Astrocyte (in vitro differentiated cells and primary cell): ENCODE data around the gene MYOZ2. TPM values are rescaled to one million over a fixed set of nuclear protein-coding genes. Genes with fewer than 3 reads are reported as not detected.
"Not testable (repeated sequence)": the region's sequence is repeated elsewhere in the genome, so short reads cannot be mapped to it uniquely, and the experiment has no call there.

Experiments
- DNase-seq: peaks from one replicate; pipeline ENCODE4 v3.0.0-alpha.2; 2010; ENCODE audit warnings: low read depth
- FAIRE-seq: peaks from 2 replicates; lab custom pipeline; 2011; peaks lifted over from hg19 to GRCh38; lab: Jason Lieb, UNC
- H2AFZ ChIP-seq: 2 replicates; pipeline ENCODE4 v1.6.0; 2012; ENCODE audit warnings: low read depth, low read length, inconsistent platforms
- H3K27ac ChIP-seq: 2 replicates; pipeline ENCODE4 v1.5.1; 2011; ENCODE audit warnings: low read depth, low read length, inconsistent platforms
- H3K27me3 ChIP-seq: 2 replicates; pipeline ENCODE4 v1.6.0; 2011; ENCODE audit warnings: low read length, inconsistent platforms; ENCODE audit not compliant: insufficient read depth
- H3K36me3 ChIP-seq: 2 replicates; pipeline ENCODE4 v1.5.1; 2011; ENCODE audit warnings: low read length, inconsistent platforms; ENCODE audit not compliant: insufficient read depth
- H3K4me1 ChIP-seq: 2 replicates; pipeline ENCODE4 v1.5.1; 2011; ENCODE audit warnings: low read length, inconsistent platforms; ENCODE audit not compliant: insufficient read depth
- H3K4me2 ChIP-seq: 2 replicates; pipeline ENCODE4 v1.6.0; 2012; ENCODE audit warnings: low read length, inconsistent platforms
- H3K4me3 ChIP-seq: 2 replicates; pipeline ENCODE4 v1.5.1; 2011; ENCODE audit warnings: low read depth, mild to moderate bottlenecking, low read length, inconsistent platforms; ENCODE audit not compliant: insufficient read depth
- H3K79me2 ChIP-seq: 2 replicates; pipeline ENCODE4 v1.6.0; 2012; ENCODE audit warnings: mild to moderate bottlenecking, low read length, inconsistent platforms; ENCODE audit not compliant: insufficient read depth
- H3K9ac ChIP-seq: 2 replicates; pipeline ENCODE4 v1.6.0; 2012; ENCODE audit warnings: mild to moderate bottlenecking, low read length, inconsistent platforms
- H3K9me3 ChIP-seq: 2 replicates; pipeline ENCODE4 v1.5.1; 2012; ENCODE audit warnings: low read depth, mild to moderate bottlenecking, low read length, inconsistent platforms; ENCODE audit not compliant: insufficient read depth
- H4K20me1 ChIP-seq: 2 replicates; pipeline ENCODE4 v1.6.0; 2012; ENCODE audit warnings: low read length, inconsistent platforms; ENCODE audit not compliant: insufficient read depth
- H3K27ac Mint-ChIP-seq: one replicate; pipeline ENCODE4 v1.8.0; 2021; ENCODE audit warnings: mild to moderate bottlenecking, mixed read lengths; ENCODE audit not compliant: unreplicated experiment
- H3K27me3 Mint-ChIP-seq: one replicate; pipeline ENCODE4 v1.8.0; 2021; ENCODE audit warnings: low read depth, mixed read lengths; ENCODE audit not compliant: unreplicated experiment
- H3K36me3 Mint-ChIP-seq: one replicate; pipeline ENCODE4 v1.8.0; 2021; ENCODE audit warnings: low read depth, mixed read lengths; ENCODE audit not compliant: unreplicated experiment
- H3K4me1 Mint-ChIP-seq: one replicate; pipeline ENCODE4 v1.8.0; 2021; ENCODE audit warnings: low read depth, mixed read lengths; ENCODE audit not compliant: unreplicated experiment
- H3K4me3 Mint-ChIP-seq: one replicate; pipeline ENCODE4 v1.8.0; 2021; ENCODE audit warnings: mild to moderate bottlenecking, moderate library complexity, mixed read lengths; ENCODE audit not compliant: unreplicated experiment
- H3K9me3 Mint-ChIP-seq: one replicate; pipeline ENCODE4 v1.8.0; 2021; ENCODE audit warnings: mild to moderate bottlenecking, mixed read lengths; ENCODE audit not compliant: unreplicated experiment
- CTCF ChIP-seq: IDR thresholded peaks from 2 replicates; pipeline ENCODE4 v1.5.1; 2011; ENCODE audit warnings: low read depth, mild to moderate bottlenecking, inconsistent platforms, low read length, moderate library complexity; ENCODE audit not compliant: insufficient read depth
- EZH2 ChIP-seq: IDR thresholded peaks from 2 replicates; pipeline ENCODE4 v1.6.1; 2012; ENCODE audit warnings: mild to moderate bottlenecking, low read length, inconsistent platforms; ENCODE audit not compliant: insufficient read depth
- total RNA-seq: library from RNA; stranded (reverse); gene quantifications from 2 replicates; pipeline ENCODE4 v1.2.1, GENCODE V29; 2021

The MYOZ2 gene
- total RNA-seq, 1 donor from 2014 or later, result 1.1 TPM

GRCh38 chr4:119142833-119143232 is 7.2 kb downstream of the MYOZ2 start:
- H3K4me2 ChIP-seq, result no peak overlapping the region
- H3K27me3 Mint-ChIP-seq, result no peaks in the 10 kb centered on the region

GRCh38 chr4:119143341-119143740 is 7.7 kb downstream of the MYOZ2 start:
- DNase-seq, H3K4me3 Mint-ChIP-seq, H3K4me1 Mint-ChIP-seq, H2AFZ ChIP-seq, H3K4me3 ChIP-seq, H3K27ac ChIP-seq, H3K9ac ChIP-seq, H3K27me3 Mint-ChIP-seq, FAIRE-seq, H3K36me3 ChIP-seq, H3K27ac Mint-ChIP-seq, H3K79me2 ChIP-seq, H3K4me1 ChIP-seq, H4K20me1 ChIP-seq, H3K9me3 ChIP-seq, H3K4me2 ChIP-seq, H3K27me3 ChIP-seq, H3K36me3 Mint-ChIP-seq, H3K9me3 Mint-ChIP-seq: not testable (repeated sequence)

More at GRCh38 chr4:119142833-119143232, 7.2 kb downstream of the MYOZ2 start:
- H3K4me1 ChIP-seq, result no peaks in the 10 kb centered on the region
- peaks cover 3% of the 10 kb centered on the region for H3K9me3 Mint-ChIP-seq
- no peaks in the 10 kb centered on the region for H3K27me3 ChIP-seq
- no peaks in the 10 kb centered on the region for H4K20me1 ChIP-seq
- TF ChIP-seq EZH2 (no peak), CTCF (no peak)
- no peak overlapping the region for H3K27ac ChIP-seq
- H3K36me3 ChIP-seq, result no peaks in the 10 kb centered on the region
- H3K27ac Mint-ChIP-seq, result no peak overlapping the region
- no peak for DNase-seq
- no peaks in the 10 kb centered on the region for H3K36me3 Mint-ChIP-seq
- H3K4me3 ChIP-seq, result no peak overlapping the region
- FAIRE-seq, result no peak
- no peak overlapping the region for H3K4me3 Mint-ChIP-seq
- H3K79me2 ChIP-seq, result no peaks in the 10 kb centered on the region
- H2AFZ ChIP-seq, result no peak overlapping the region
- peaks cover 3% of the 10 kb centered on the region for H3K4me1 Mint-ChIP-seq
- H3K9me3 ChIP-seq, result no peaks in the 10 kb centered on the region
- no peak overlapping the region for H3K9ac ChIP-seq

GRCh38 chr4:119149110-119149509 is 13.5 kb downstream of the MYOZ2 start:
- no peaks in the 10 kb centered on the region for H3K27me3 Mint-ChIP-seq
- H4K20me1 ChIP-seq, result no peaks in the 10 kb centered on the region
- H3K27ac ChIP-seq, result no peak overlapping the region
- H3K79me2 ChIP-seq, result no peaks in the 10 kb centered on the region
- no peaks in the 10 kb centered on the region for H3K36me3 Mint-ChIP-seq
- H3K9me3 Mint-ChIP-seq, result peaks cover under 1% of the 10 kb centered on the region
- no peak overlapping the region for H3K4me3 Mint-ChIP-seq
- no peak overlapping the region for H3K4me2 ChIP-seq
- H3K36me3 ChIP-seq, result no peaks in the 10 kb centered on the region
- H3K4me1 Mint-ChIP-seq, result no peaks in the 10 kb centered on the region
- H3K27ac Mint-ChIP-seq, result no peak overlapping the region
- FAIRE-seq (no peak), DNase-seq (no peak)
- H3K4me1 ChIP-seq, result no peaks in the 10 kb centered on the region
- no peak overlapping the region for H3K4me3 ChIP-seq
- no peaks in the 10 kb centered on the region for H3K9me3 ChIP-seq
- H3K9ac ChIP-seq, result no peak overlapping the region
- H2AFZ ChIP-seq, result no peak overlapping the region
- H3K27me3 ChIP-seq, result no peaks in the 10 kb centered on the region
- no peak for TF ChIP-seq EZH2
- TF ChIP-seq CTCF, result no peak
